Measurements from ENCODE around the gene GSTO2.
A peak's percentile ranks its signal among the peaks of the same experiment; 100 is the strongest.
"Not testable (repeated sequence)": the region's sequence is repeated elsewhere in the genome, so short reads cannot be mapped to it uniquely, and the experiment has no call there.

Gene GSTO2

DNA sequence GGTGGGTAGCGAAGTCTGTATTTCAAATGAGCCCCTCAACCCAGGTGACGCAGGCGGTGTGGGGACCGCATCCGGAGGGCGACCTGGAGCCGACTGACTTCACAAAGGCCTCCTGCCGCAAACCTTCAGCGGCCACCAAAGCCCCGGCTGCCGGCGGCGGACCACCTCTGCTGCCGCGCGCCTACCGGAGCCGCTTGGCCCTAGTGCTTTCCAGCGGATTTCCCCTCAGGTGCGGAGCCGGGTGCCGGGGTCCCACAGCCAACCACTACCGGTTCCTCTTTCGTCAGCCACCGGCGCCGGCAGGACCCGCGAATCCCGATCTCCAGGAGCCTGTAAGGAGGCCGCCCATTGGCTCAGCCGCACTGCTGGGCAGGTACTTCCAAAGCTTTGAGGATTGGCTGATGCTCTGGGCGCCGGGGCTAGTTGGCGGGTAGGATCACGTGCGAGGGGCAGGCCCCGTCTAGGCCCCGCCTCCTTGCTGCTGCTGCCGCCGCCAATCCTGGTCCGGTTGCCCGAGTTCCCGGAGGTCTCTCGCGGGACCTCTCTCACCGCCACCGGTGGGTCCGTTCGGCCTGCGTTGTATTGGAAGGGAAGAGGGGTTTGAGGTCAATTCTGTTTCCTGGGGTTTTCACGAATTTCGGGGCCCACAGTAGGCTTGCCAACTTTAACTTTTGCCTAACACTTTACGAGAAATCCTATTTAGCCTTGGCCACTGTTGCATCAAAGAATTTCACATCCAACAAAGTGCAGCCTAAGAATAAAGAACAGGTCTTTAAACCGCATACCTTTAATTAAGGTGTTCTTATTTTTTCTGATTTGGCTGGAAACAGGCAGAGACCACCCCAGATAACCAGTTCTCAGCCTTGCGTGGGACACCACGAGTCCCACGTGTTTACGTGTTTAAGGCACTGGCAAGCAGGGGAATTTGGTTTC lies at the start of gene GSTO2:
GSTO2 (plus strand) TSS at position 472 of the 933 bp plus-strand sequence. CDS start 5,732 bp downstream, outside the sequence.
- peak; percentile 97 for DNase-seq

DNA sequence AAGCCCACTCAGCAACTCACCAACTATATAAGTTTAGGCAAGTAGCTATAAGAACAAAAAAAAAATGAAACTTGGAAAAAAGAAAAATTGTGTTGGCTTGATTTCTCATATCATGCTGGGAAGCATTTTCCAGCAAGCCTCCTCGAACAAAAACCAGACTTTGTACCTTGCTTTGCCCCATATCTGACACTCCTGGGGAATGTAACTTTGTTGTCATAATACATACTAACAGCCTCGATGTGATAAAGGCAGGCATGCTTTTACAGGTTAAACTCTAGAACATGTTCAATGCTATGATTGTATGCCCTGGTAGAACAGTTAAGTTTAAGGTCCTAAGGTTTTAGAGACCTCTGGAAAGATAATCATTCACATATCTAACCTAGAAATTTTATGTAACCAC lies 48.5 kb upstream of the GSTO2 start:
- no peak for DNase-seq

DNA sequence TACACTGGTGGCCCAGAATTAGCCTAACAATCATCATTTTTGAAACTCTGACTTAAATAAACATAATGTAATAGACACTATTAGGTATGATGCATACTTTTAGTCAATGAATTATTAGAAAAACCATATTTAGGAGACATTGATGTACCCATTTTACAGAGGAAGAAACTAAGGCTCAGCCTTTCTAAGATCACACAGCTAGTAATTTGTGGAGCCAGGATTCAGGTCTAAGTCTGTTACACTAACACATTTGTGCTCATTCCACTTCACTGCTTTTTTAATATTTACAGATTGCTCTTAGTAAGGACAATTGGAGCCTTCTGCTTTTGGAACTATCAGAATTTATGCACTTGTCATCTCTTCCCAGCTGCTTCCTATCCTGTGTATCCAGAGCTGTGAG lies 45.7 kb upstream of the GSTO2 start:
- no peak for DNase-seq

DNA sequence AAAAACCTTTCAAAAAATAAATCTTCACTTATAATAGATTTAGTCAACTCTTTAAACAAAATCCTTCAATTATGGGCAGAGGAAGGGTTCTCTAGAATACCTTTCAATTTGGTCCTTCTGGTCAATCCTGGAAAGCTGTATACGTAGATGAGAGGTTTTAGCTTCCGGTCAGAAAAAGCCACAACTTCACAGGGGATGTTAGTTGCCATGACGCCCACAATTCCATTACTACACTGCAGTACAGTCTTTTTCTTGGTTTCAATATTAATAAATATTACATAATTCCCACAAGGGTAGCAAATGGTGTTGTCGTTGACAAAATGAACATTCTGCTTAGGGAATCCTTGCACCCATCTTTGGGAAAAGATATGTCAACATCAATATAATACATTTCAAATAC lies 38.5 kb upstream of the GSTO2 start:
- no peak for DNase-seq

DNA sequence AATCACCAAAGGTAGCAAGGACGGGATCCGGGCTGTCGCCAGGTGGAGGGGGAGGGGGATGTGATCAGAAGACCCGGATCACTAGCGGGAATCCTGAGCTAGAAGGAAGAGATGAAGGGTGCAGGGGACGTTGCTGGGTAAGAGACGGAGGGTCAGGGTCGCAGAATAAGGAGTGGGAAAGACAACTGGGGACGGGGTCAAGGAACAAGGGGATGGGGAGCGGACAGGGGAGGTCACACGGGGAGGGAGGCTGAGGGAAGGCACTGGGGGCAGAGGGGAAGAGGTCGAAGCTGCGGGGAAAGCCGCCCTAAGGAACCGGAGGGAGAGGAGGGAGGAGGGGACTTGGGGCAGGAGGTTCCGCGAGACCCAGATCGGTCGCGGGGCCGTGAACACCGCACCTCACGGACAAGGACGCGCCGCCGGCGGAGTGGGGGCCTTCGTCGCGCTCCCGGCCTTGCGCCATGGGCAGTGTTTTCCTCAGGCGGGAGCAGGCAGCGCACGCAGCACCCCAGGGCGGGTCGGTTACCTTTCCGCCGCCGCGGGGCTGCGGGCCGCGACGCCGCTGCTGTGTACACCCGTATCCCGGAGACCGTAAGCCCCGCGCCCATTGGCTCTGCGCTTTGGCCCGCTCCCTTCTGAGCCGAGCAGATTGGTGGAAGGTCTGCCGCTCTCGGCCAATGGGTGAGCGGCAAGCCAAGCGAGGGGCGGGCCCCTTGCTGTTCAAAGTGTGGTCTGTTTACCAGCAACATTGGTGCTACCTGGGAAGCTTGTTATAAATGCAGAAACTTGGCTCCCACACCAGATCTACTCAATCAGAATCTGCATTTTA lies 37.0 kb upstream of the GSTO2 start, which contains the start of gene CFAP43:
CFAP43 (minus strand) TSS at position 581 of the 829 bp plus-strand sequence; CDS start at position 463, 118 bp downstream.
- DNase-seq, result peak; percentile 99

DNA sequence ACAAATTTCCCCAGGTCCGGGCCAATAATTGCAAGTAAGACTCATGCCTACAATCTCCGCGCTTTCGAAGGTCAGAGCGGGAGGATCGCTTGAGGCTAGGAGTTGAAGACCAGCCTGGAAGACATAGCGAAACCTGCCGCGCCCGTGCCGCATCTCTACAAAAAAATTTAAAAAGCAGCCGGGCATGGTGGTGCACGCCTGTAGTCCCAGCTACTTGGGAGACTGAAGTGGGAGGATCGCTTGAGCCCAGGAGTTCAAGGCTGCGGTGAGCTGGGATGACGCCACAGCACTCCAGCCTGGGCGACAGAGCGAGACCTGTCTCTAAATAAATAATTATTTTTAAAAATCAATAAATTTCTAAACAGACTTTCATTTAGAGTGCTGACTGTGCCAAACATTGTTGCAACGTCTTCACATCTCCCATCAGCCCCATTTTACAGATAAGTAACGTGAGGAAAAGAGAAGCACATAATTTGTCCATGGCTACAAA lies 36.3 kb upstream of the GSTO2 start:
- no peak for DNase-seq

DNA sequence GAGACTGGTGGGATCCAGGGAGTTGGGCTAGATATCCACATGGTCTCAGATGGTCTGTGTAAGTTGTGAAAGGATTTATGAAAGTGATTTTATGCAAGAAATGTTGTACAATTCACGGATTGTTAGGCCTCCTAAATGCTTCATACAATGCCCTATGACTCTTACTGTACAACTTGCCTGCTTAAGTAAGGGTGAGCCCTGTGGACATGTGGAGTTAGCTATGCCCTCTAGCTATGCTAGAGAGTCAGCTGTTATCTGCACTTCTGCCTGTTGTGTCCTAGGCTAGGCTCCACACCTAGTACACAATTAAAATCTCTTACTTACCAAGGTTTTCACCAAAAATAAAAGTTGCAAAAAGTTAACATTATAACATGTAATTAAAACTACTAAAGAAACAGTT lies 35.2 kb upstream of the GSTO2 start:
- DNase-seq, result no peak

DNA sequence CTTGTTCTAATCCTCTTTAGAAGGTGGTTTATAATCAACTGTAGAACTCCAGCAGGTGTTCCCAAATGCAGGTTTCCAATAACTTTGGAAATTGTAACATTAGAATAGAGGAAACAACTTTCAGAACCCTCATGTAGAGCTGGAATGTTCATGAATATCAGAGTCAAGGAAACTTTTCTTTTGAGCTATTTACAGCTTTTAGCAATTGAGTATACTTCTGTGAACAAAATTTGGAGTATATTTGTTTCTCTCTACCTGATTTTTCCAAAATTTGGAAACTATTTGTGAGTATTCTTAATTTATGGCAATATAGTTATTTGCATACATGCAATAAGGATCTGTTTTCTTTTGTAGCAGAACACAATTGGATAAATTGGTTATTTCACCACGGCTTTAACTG lies 34.0 kb upstream of the GSTO2 start:
- no peak for DNase-seq

DNA sequence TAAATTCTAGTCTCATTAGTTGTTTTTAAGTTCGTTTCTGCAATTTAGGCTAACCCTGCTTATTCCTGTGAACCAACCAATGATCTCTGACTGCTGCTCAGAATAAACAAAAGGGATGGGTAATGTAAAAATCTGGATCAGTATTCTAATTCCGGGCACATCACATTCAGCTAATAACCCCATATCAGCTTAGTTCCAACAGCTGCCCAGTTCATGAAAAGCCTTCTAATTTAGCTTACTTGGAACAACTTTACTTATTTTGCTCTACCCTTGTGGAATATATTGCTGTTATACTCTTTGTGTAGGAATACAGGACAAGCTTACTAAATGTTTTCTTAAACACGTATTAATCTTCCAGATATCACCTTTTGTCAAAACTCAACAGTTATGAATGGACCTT lies 33.2 kb upstream of the GSTO2 start:
- DNase-seq, result no peak

DNA sequence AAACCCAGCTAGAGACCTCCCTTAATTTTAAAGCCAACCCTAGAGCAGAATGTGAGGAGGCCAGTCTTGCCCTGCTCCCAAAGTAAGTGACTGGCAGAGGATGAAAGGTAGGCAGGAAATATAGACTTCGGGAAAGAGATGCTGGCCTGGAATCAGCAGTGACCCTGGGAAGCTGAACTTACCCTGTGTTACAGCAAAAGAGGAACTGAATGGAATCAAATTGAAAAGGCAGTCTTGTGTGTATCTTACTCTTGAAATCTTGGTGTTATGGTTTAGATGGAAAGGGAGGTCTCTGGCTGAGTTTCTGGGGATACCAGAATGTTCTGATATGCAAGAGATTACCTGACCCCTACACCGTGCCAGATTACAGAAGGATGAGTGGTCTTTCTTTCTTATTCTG lies 28.9 kb upstream of the GSTO2 start:
- no peak for DNase-seq

DNA sequence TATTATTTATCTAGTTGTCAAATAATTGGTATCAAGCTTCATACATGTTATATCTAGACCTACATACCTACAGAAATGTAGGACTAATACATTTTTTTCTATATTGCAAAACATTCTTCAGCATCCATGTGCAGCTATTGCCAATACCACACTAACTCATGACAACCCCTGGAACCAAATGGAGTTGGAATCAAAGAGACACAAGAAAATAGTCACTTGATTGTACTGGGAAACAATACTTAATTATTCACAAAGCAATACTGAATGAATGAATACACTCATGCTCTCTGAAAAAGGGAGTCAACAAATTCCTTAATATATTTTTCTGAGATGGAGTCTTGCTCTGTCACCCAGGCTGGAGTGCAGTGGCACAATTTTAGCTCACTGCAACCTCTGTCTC lies 26.4 kb upstream of the GSTO2 start:
- no peak for DNase-seq

DNA sequence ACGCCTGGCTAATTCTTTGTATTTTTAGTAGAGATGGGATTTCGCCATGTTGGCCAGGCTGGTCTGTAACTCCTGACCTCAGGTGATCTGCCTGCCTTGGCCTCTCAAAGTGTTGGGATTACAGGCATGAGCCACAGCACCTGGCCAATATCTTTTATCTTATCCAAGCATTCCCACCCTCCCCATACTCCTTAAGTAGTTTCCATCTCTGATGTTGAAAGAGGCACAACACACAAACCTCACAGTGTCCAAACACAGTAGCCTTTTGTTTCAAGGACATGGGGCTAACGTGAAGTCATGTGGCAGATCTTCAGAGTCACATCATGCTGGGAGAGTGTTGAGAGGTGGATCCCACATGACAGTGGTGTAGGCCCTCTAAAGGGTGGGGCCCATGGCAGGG lies 26.0 kb upstream of the GSTO2 start:
- not testable (repeated sequence) for DNase-seq

DNA sequence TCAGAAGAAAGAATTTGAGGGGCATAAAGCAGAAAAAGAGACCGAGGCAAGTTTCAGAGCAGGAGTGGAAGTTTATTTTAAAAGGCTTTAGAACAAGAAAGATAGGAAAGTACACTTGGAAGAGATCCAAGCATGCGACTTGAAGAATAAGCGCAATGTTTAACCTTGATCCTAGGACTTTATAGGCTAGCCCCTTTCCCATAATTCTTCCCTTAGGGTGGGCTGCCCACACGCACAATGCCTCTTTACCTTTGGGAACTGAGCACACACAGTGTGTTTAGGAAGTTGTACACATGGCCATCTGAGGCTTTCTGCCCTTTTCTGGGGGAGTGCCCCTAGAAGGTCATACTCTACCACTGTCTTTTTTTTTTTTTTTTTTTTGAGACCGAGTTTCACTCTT lies 25.5 kb upstream of the GSTO2 start:
- no peak for DNase-seq

DNA sequence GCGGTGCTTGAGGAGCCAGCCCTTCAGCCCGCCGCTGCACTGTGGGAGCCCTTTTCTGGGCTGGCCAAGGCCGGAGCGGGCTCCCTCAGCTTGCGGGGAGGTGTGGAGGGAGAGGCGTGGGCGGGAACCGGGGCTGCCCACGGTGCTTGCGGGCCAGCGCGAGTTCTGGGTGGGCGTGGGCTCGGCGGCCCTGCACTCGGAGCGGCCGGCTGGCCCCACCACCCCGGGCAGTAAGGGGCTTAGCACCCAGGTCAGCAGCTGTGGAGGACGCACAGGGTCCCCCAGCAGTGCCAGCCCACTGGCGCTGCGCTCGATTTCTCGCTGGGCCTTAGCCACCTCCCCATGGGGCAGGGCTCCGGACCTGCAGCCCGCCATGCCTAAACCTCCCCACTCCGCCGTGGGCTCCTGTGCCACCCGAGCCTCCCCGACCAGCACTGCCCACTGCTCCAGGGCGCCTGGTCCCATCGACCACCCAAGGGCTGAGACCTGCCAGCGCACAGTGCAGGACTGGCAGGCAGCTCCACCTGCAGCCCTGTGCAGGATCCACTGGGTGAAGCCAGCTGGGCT lies 23.8 kb upstream of the GSTO2 start:
- no peak for DNase-seq

DNA sequence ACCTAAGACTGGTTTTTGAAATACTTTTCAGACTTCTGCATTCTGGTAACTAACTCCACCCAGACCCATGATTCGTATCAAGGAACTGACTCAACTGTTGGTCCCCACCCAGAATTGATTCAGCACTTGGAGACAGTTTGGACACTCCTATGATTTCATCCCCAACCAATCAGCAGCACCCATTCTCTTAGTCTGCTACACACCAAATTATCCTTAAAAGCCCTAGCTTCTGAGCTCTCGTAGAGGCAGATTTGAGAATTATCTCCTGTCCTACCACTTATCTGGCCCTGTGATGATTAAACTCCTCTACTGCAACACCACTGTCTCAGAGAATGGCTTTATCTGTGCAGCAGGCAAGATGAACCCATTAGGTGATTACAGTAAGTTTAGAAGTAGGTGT lies 22.0 kb upstream of the GSTO2 start:
- no peak for DNase-seq

DNA sequence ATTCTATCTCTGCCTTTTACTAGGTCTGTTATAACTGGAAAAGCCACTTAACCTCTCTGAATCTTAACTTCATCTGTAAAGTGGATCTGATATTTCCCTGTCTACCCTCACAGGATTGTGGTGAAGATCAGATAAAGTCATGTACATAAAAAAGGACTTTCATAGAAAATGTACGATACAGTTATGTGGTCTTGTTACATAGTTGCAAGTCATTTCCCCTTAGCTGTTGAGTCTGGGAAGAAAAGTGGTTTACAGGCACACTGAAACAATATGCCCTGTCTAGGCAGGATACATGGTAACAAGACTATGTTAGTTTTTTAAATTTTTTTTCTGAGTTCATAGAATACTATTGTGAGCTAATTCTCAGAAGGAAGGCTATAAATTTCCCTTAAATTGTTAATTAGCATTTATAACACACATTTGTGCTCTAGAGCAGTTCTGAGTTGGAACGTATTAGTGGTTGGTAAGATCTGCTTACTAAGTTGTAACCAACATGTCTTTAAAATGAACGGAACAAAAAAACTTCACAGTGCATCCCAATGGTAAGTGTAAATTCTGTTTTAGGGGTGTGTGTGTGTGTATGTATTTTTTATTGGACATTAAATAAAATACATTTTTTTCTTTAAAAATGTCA lies 21.4 kb upstream of the GSTO2 start:
- DNase-seq, result no peak

DNA sequence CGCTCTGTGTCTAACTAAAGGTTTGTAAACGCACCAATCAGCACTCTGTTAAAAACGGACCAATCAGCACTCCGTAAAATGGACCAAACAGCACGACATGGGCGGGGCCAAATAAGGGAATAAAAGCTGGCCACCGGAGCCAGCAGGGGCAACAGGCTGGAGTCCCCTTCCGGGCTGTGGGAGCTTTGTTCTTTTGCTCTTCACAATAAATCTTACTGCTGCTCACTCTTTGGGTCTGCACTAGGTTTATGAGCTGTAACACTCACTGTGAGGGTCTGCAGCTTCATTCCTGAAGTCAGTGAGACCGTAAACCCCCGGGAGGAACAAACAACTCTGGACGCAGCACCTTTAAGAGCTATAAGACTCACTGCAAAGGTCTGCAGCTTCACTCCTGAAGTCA lies 20.1 kb upstream of the GSTO2 start:
- DNase-seq, result not testable (repeated sequence)

DNA sequence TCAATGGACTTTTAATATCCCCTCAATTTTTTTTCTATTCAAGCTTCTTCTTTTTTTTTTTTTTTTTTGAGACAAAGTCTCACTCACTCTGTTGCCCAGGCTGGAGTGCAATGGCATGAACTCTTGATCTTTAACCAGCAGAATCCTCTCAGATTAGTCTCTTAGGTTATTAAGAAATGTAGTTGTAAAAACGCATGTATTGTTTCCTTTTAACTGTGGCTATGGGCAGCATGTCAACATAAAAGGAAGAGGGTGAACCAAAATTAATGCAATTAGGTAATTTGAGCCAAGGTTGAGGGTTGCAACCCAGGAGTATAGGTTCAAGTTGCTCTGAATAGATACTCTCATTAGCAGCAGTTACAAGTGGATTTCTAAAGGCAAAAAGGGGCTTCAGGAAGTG lies 18.6 kb upstream of the GSTO2 start:
- DNase-seq, result no peak

DNA sequence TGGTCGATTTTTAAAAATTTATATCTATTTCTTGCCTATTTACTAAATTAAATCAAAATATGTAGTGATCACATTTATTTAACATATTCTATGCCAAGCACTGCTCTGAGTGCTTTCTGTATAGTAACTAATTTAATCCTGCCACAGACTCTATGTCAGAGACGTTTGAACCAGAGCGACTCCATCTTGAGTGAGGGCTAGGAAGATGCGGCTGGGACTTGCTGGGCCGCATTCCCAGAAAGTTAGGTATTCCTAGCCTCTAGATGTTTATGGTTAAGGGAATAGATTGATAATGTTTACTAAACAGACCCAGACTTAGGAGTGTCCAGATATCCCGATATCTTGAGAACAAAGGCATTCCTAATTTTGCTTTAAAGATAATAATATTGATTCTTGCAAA lies 17.5 kb upstream of the GSTO2 start:
- DNase-seq, result no peak

DNA sequence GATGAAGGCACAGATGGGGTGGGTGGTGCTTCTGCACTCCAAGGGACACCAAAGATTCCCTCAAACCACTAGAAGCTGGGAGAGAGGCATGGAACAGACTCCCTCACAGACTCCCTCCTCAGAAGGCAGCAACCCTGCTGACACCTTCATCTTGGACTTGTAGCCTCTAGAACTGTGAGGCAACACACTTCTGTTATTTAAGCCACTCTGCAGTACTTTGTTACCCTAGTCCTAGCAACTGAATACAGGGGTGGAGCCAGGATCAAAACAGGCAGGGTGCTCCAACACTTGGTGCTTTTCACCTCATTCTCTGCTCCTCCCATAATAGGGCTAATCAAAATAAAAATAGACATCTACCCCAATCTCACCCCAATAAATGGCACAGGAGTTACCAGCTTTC lies 16.6 kb upstream of the GSTO2 start:
- DNase-seq, result no peak

DNA sequence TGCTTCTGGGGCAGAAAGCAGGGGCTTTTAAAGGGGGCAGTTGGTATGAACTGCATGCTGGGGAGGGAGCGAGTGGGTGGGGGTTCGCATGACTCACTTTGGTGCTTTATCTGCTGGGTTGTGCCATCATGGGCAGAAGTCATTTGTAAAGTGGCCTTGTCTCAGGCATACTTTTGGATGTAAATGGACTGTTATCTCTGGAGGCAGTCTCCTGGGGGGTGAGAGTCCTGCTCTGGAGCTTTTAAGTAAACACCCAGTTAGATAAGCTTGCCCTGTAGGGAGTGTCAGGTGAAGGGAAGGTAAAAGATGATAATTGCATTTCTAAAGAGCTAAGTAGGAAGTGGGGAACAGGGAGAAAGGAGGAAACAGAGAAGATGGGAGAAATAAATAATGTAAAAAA lies 15.9 kb upstream of the GSTO2 start:
- no peak for DNase-seq

DNA sequence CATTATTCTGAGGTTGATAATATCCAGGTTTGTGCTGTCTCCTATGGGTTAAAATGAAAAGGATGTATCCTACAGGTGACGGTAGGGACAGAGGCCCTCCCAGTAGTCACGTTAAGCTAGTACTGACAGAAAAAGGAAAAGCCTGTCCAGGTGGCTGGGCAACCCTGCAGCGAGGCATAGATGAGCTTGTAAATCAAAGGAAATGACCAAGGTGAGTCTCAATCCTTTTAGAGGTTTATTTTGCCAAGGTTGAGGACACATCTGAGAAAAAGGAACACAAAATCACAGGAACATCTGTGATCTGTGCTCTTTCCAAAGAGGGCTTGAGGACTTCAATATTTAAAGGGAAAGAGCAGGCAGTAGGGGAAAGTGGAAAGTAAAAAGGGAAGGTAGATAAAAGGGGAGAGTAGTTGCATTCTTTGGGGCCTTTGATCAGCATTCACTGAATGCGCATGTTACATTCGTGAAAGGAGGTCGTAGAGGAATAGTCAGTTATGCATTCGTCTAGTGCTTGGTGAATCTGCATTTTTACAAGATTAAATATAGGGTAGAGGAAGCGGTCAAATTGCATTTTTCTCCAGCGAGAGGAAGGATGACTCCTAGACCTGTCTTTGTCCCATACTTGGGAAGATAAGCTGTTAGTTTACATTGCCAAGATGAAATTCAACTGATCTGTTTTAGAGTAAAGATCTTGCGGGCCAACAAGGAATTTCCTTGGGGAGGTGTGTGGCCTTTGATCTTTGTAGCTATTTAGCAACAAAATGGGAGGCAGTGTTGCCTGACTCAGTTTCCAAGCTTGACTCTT lies 15.2 kb upstream of the GSTO2 start:
- no peak for DNase-seq

All from CD4-positive, alpha-beta T cell treated with Interleukin-17A for 4 hours (primary cell).